ENCODE data around the gene RFT1. TPM values are rescaled to one million over a fixed set of nuclear protein-coding genes. Genes with fewer than 3 reads are reported as not detected.

RFT1 gene
- total RNA-seq, 1 donor from 2014 or later = 17.2 TPM

- H3K4me3 ChIP-seq = no peak overlapping the region
- H3K36me3 ChIP-seq = no peaks in the 10 kb centered on the region
- TF ChIP-seq CTCF (IDR thresholded peaks at IDR 0.05) (no peak), EZH2 (IDR thresholded peaks at IDR 0.05) (no peak), EZH2phosphoT487 (IDR thresholded peaks at IDR 0.05) (no peak)
- H3K9me3 Mint-ChIP-seq = no peaks in the 10 kb centered on the region
- peaks cover 12% of the 10 kb centered on the region for H3K79me2 ChIP-seq (ENCODE audit: low read depth)
- no peak overlapping the region for H3K4me2 ChIP-seq
- no peak overlapping the region for H3K27ac Mint-ChIP-seq
- H3K4me3 Mint-ChIP-seq = no peak overlapping the region
- H3K27me3 ChIP-seq = no peaks in the 10 kb centered on the region
- no peak for DNase-seq (ENCODE audit: low spot score)
- H3K9ac ChIP-seq = no peak overlapping the region
- no peaks in the 10 kb centered on the region for H3K4me1 ChIP-seq
- H3K4me1 Mint-ChIP-seq = no peaks in the 10 kb centered on the region
- H3K27me3 Mint-ChIP-seq (ENCODE audit: insufficient read depth, low read depth) = no peaks in the 10 kb centered on the region
- no peaks in the 10 kb centered on the region for H4K20me1 ChIP-seq (ENCODE audit: low read depth)
- H3K27ac ChIP-seq = no peak overlapping the region
- H3F3A ChIP-seq (ENCODE audit: low read depth) = no peaks in the 10 kb centered on the region
- no peaks in the 10 kb centered on the region for H3K9me3 ChIP-seq (ENCODE audit: low read depth)
- peaks cover 12% of the 10 kb centered on the region for H3K36me3 Mint-ChIP-seq
- H2AFZ ChIP-seq (replicated peaks) = no peak overlapping the region
Measured at GRCh38 chr3:53123953-53124352, 6.3 kb downstream of the RFT1 start.

GRCh38 chr3:53123510-53123909 is 6.7 kb downstream of the RFT1 start:
- H3K4me1 Mint-ChIP-seq = no peaks in the 10 kb centered on the region
- no peak for TF ChIP-seq CTCF (IDR thresholded peaks at IDR 0.05)
- TF ChIP-seq EZH2phosphoT487 (IDR thresholded peaks at IDR 0.05) = no peak
- TF ChIP-seq EZH2 (IDR thresholded peaks at IDR 0.05) = no peak
- no peak overlapping the region for H3K27ac Mint-ChIP-seq
- no peak overlapping the region for H3K9ac ChIP-seq
- H3K27me3 ChIP-seq = no peaks in the 10 kb centered on the region
- H4K20me1 ChIP-seq (ENCODE audit: low read depth) = no peaks in the 10 kb centered on the region
- no peaks in the 10 kb centered on the region for H3K36me3 ChIP-seq
- H3K4me1 ChIP-seq = no peaks in the 10 kb centered on the region
- peaks cover 8% of the 10 kb centered on the region for H3K79me2 ChIP-seq (ENCODE audit: low read depth)
- no peaks in the 10 kb centered on the region for H3K9me3 ChIP-seq (ENCODE audit: low read depth)
- no peak overlapping the region for H2AFZ ChIP-seq (replicated peaks)
- no peak for DNase-seq (ENCODE audit: low spot score)
- H3K27ac ChIP-seq = no peak overlapping the region
- H3K4me3 Mint-ChIP-seq = no peak overlapping the region
- no peak overlapping the region for H3K4me2 ChIP-seq
- no peaks in the 10 kb centered on the region for H3K27me3 Mint-ChIP-seq (ENCODE audit: insufficient read depth, low read depth)
- no peaks in the 10 kb centered on the region for H3K9me3 Mint-ChIP-seq
- no peak overlapping the region for H3K4me3 ChIP-seq
- no peaks in the 10 kb centered on the region for H3F3A ChIP-seq (ENCODE audit: low read depth)
- H3K36me3 Mint-ChIP-seq = peaks cover 14% of the 10 kb centered on the region

GRCh38 chr3:53122933-53123305 is 7.3 kb downstream of the RFT1 start:
- Histone ChIP-seq H3K9ac (no peak overlapping the region), H3K27me3 (no peaks in the 10 kb centered on the region), H3K4me3 (no peak overlapping the region), H3F3A (ENCODE audit: low read depth) (no peaks in the 10 kb centered on the region), H4K20me1 (ENCODE audit: low read depth) (no peaks in the 10 kb centered on the region), H3K9me3 (ENCODE audit: low read depth) (no peaks in the 10 kb centered on the region), H3K79me2 (ENCODE audit: low read depth) (peaks cover 3% of the 10 kb centered on the region), H3K4me2 (no peak overlapping the region), H3K36me3 (no peaks in the 10 kb centered on the region), H2AFZ (replicated peaks) (no peak overlapping the region), H3K27ac (no peak overlapping the region), H3K4me1 (no peaks in the 10 kb centered on the region)
- Mint-ChIP-seq H3K4me3 (no peak overlapping the region), H3K4me1 (no peaks in the 10 kb centered on the region), H3K9me3 (no peaks in the 10 kb centered on the region), H3K36me3 (peaks cover 17% of the 10 kb centered on the region), H3K27ac (no peak overlapping the region), H3K27me3 (ENCODE audit: insufficient read depth, low read depth) (no peaks in the 10 kb centered on the region)
- no peak for DNase-seq (ENCODE audit: low spot score)
- TF ChIP-seq CTCF (IDR thresholded peaks at IDR 0.05) (no peak), EZH2phosphoT487 (IDR thresholded peaks at IDR 0.05) (no peak)

Data from neural progenitor cell (in vitro differentiated cells).